ENCODE measurements around the gene COL13A1.

DNA sequence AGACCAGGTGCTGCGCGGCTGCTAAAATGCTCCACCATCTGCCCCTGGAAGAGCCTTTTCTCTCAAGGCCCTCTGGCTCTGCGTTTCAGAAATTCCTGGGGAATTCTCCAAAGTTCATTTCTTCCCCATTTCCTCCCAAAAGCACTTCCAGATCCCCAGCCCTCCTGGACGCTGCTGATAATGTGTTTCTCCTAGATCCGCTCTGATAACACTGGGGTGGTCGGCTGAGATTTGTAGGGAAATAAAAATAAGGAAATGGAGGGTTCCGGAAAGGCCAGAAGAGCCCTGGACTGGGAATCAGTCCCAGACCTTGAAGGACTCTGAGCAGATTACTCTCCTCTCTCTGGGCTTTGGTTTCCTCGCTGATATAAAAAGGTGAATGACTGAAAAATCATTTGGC, 28.1 kb downstream of the COL13A1 start:
- TF ChIP-seq, protein P1, sequence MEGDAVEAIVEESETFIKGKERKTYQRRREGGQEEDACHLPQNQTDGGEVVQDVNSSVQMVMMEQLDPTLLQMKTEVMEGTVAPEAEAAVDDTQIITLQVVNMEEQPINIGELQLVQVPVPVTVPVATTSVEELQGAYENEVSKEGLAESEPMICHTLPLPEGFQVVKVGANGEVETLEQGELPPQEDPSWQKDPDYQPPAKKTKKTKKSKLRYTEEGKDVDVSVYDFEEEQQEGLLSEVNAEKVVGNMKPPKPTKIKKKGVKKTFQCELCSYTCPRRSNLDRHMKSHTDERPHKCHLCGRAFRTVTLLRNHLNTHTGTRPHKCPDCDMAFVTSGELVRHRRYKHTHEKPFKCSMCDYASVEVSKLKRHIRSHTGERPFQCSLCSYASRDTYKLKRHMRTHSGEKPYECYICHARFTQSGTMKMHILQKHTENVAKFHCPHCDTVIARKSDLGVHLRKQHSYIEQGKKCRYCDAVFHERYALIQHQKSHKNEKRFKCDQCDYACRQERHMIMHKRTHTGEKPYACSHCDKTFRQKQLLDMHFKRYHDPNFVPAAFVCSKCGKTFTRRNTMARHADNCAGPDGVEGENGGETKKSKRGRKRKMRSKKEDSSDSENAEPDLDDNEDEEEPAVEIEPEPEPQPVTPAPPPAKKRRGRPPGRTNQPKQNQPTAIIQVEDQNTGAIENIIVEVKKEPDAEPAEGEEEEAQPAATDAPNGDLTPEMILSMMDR (IDR thresholded peaks at IDR 0.05): no peak
- TF ChIP-seq POLR2AphosphoS5 (IDR thresholded peaks at IDR 0.05): no peak

Data from upper lobe of left lung (tissue), 4 donors.